Esophagus muscularis mucosa (tissue), 4 donors: ENCODE results near the gene PTPRN2. TPM values are rescaled to one million over a fixed set of nuclear protein-coding genes. Genes with fewer than 3 reads are reported as not detected.

Experiments used
- DNase-seq: peaks from one replicate; pipeline ENCODE4 v3.0.0-alpha.2; 2017; ENCODE audit errors: extremely low spot score
- H3K27ac ChIP-seq, 4 donors: fragments of 200-600 bp; sonication (generic); replicated peaks in 1 of 4; 1 replicate in 3 of 4; 2 replicates in 1 of 4; pipeline ENCODE4 v1.5.1; 2016 to 2019; ENCODE audit warnings: mild to moderate bottlenecking in 1 of 4
- H3K27me3 ChIP-seq, 4 donors: fragments of 200-600 bp; sonication (generic); one replicate each; pipeline versions ENCODE4 v1.5.1 to v1.6.0; 2016 to 2019
- H3K36me3 ChIP-seq, 4 donors: fragments of 200-600 bp; sonication (generic); one replicate each; pipeline ENCODE4 v1.5.1; 2016 to 2019
- H3K4me1 ChIP-seq, 4 donors: fragments of 200-600 bp; sonication (generic); one replicate each; pipeline ENCODE4 v1.5.1; 2016 to 2019
- H3K4me3 ChIP-seq, 4 donors: fragments of 200-600 bp; sonication (generic); 1 replicate in 2 of 4; 2 replicates in 2 of 4; pipeline ENCODE4 v1.5.1; 2016 to 2019; ENCODE audit warnings: mild to moderate bottlenecking in 4 of 4, moderate library complexity in 1 of 4
- H3K9me3 ChIP-seq, 4 donors: fragments of 200-600 bp; sonication (generic); 1 replicate in 3 of 4; 2 replicates in 1 of 4; pipeline ENCODE4 v1.5.1; 2016 to 2019
- CTCF ChIP-seq, 3 experiments: fragments of 200-600 bp in 2 of 3; fragments of 450-650 bp in 1 of 3; sonication (generic) in 2 of 3; IDR thresholded peaks; one replicate each; pipeline ENCODE4 v1.5.1; 2017 to 2019; ENCODE audit warnings: antibody characterized with exemption in 3 of 3, mild to moderate bottlenecking in 2 of 3, moderate library complexity in 1 of 3
- EP300 ChIP-seq: sonication (generic); formaldehyde crosslinking; IDR thresholded peaks from one replicate; pipeline ENCODE4 v1.6.1; 2017; ENCODE audit warnings: antibody characterized with exemption
- POLR2A ChIP-seq: fragments of 450-650 bp; IDR thresholded peaks from one replicate; pipeline ENCODE4 v1.6.1; 2017; ENCODE audit warnings: antibody characterized with exemption, moderate library complexity, mild to moderate bottlenecking, low read depth
- POLR2AphosphoS5 ChIP-seq, 2 donors: sonication (generic); formaldehyde crosslinking; IDR thresholded peaks; one replicate each; pipeline ENCODE4 v1.6.1; 2017; ENCODE audit warnings: antibody characterized with exemption in 2 of 2
- WGBS: methylation state at CpG from one replicate; pipeline ENCODE4 v1.1.5; 2018; 5-methylcytosine and 5-hydroxymethylcytosine counted together
- intact Hi-C: fragments of 100-400 bp; cut with DNase I; formaldehyde crosslinking; loops from one replicate; pipeline ENCODE4 v1.15.1; 2023
- total RNA-seq, 4 donors: library from RNA; depleted of rRNA; stranded (reverse); fragments of >200 nt; gene quantifications; one replicate each; pipeline versions ENCODE4 v1.1.0 to v1.2.1, GENCODE V29; 2016

Gene PTPRN2
- total RNA-seq, 4 donors from 2014 or later = 2.1 to 3.1 (median 3.1) TPM

- WGBS = 18% methylated on average over 9 of the region's 44 CpGs
- no peak for DNase-seq
- Histone ChIP-seq H3K4me1 (peaks cover 23 to 56% (median 54%) of the 10 kb centered on the region in 4 donors), H3K27ac (no peak overlapping the region), H3K4me3 (peak overlapping the region in 2 of 4 donors; percentile 20 to 48), H3K27me3 (peaks cover 0 to 66% (median 38%) of the 10 kb centered on the region in 4 donors), H3K9me3 (no peaks in the 10 kb centered on the region), H3K36me3 (no peaks in the 10 kb centered on the region)
- TF ChIP-seq EP300 (no peak), POLR2A (no peak), POLR2AphosphoS5 (IDR thresholded peaks at IDR 0.05) (no peak), CTCF (IDR thresholded peaks at IDR 0.05) (no peak)
- intact Hi-C loops = no loop called here
Measured at GRCh38 chr7:157692460-157693011, 895.1 kb downstream of the PTPRN2 start.

GRCh38 chr7:157691586-157692459, 895.8 kb downstream of the PTPRN2 start:
- TF ChIP-seq POLR2A (no peak), POLR2AphosphoS5 (IDR thresholded peaks at IDR 0.05) (no peak), CTCF (IDR thresholded peaks at IDR 0.05) (no peak), EP300 (no peak)
- H3K9me3 ChIP-seq = no peaks in the 10 kb centered on the region
- H3K4me1 ChIP-seq = peaks cover 23 to 56% (median 54%) of the 10 kb centered on the region in 4 donors
- DNase-seq = no peak
- 14% methylated on average over 22 of the region's 64 CpGs for WGBS
- H3K27me3 ChIP-seq = peaks cover 0 to 73% (median 41%) of the 10 kb centered on the region in 4 donors
- no peak overlapping the region for H3K27ac ChIP-seq
- H3K4me3 ChIP-seq = peak overlapping the region; percentile 33 to 54 (median 44)
- H3K36me3 ChIP-seq = no peaks in the 10 kb centered on the region
- intact Hi-C loops = no loop called here

DNA sequence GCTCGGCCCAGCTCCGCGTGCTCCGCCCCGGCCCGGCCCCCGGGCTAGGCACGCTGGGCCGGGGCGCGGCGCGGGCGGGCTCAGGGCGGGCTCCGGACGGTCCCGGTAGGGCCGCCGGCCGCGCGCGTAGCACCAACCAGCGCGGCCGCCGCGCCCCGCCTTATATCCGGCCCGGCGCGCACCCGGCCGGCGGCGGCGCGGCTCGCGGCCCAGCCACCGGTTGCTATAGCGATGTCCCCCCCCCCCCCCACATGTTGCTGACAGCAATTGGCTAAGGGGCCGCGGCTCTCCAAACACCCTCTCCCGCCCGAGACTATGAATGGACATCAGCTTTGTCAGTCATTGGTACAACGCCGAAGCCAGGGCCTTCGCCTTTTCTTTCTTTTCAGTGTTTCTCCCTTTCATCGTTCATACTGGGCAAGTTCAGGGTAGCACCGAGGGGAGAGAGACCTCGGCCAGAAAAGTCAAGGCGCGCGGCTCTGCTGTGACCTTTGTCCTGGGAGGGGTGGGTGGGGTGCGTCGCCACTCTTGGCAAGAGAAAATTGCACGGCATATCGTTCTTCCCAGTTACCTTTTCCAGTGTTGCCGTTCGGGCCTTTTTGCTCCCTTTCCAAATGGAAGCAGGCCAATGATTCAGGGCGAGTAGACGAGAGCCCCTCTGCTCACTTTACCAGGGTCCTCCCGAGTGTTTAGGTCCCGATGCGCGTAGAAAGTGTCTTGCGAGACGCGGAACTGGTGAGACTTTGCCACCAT, 896.6 kb downstream of the PTPRN2 start:
- no peak for DNase-seq
- H3K9me3 ChIP-seq = no peaks in the 10 kb centered on the region
- H3K4me3 ChIP-seq = peak overlapping the region; percentile 46 to 54 (median 48)
- peaks cover 0 to 81% (median 45%) of the 10 kb centered on the region in 4 donors for H3K27me3 ChIP-seq
- TF ChIP-seq POLR2A = no peak
- no peak for TF ChIP-seq EP300
- TF ChIP-seq POLR2AphosphoS5 (IDR thresholded peaks at IDR 0.05) = no peak
- TF ChIP-seq CTCF (IDR thresholded peaks at IDR 0.05) = no peak
- 8% methylated on average over 19 of the region's 72 CpGs for WGBS
- no peak overlapping the region for H3K27ac ChIP-seq
- no peaks in the 10 kb centered on the region for H3K36me3 ChIP-seq
- intact Hi-C loops = no loop called here
- H3K4me1 ChIP-seq = peaks cover 23 to 56% (median 54%) of the 10 kb centered on the region in 4 donors

- intact Hi-C loops = no loop called here
- Histone ChIP-seq H3K27me3 (peaks cover 0 to 89% (median 52%) of the 10 kb centered on the region in 4 donors), H3K36me3 (no peaks in the 10 kb centered on the region), H3K4me1 (peaks cover 23 to 63% (median 61%) of the 10 kb centered on the region in 4 donors), H3K27ac (no peak overlapping the region), H3K9me3 (no peaks in the 10 kb centered on the region), H3K4me3 (peak overlapping the region; percentile 46 to 54 (median 48))
- WGBS = 0% methylated on average over 16 of the region's 70 CpGs
- TF ChIP-seq POLR2AphosphoS5 (IDR thresholded peaks at IDR 0.05) = no peak
- TF ChIP-seq POLR2A = no peak
- TF ChIP-seq EP300 = no peak
- TF ChIP-seq CTCF (IDR thresholded peaks at IDR 0.05) = no peak
- no peak for DNase-seq
Measured at GRCh38 chr7:157690058-157690832, 897.4 kb downstream of the PTPRN2 start.
